SU-DHL-6 (cell line): ENCODE data around the gene SETSIP.

Experiments
- H2AFZ ChIP-seq: fragments of 200-600 bp; sonication (generic); 2 replicates; pipeline ENCODE4 v1.6.1; 2014; ENCODE audit warnings: low read depth, mild to moderate bottlenecking, moderate library complexity, mixed read lengths, antibody characterized with exemption, low read length; ENCODE audit not compliant: severe bottlenecking
- H3F3A ChIP-seq: fragments of 200-600 bp; shearing (Covaris generic); 2 replicates; pipeline ENCODE4 v1.6.0; 2016; ENCODE audit warnings: antibody characterized with exemption, mild to moderate bottlenecking; ENCODE audit not compliant: insufficient read depth
- H3K27ac ChIP-seq: fragments of 200-600 bp; sonication (generic); 2 replicates; pipeline ENCODE4 v1.5.1; 2016; ENCODE audit warnings: low read depth, mild to moderate bottlenecking, low read length, moderate library complexity, mixed read lengths
- H3K27me3 ChIP-seq: fragments of 200-600 bp; sonication (generic), shearing (Covaris generic); 2 replicates; pipeline ENCODE4 v1.6.0; 2014; ENCODE audit warnings: mild to moderate bottlenecking, low read length
- H3K36me3 ChIP-seq: fragments of 200-600 bp; sonication (generic); 2 replicates; pipeline ENCODE4 v1.6.1; 2014; ENCODE audit warnings: mild to moderate bottlenecking, low read length, mixed read lengths
- H3K4me2 ChIP-seq: fragments of 300-600, 200-600 bp; shearing (Covaris generic), sonication (generic); 2 replicates; pipeline ENCODE4 v1.6.0; 2014; ENCODE audit warnings: low read length, low read depth, mild to moderate bottlenecking; ENCODE audit not compliant: poor library complexity, severe bottlenecking
- H3K4me3 ChIP-seq: fragments of 200-600 bp; sonication (generic); 2 replicates; pipeline ENCODE4 v1.5.1; 2014; ENCODE audit warnings: antibody characterized with exemption, low read length, mild to moderate bottlenecking, mixed read lengths; ENCODE audit not compliant: insufficient read depth, poor library complexity, severe bottlenecking
- H3K79me2 ChIP-seq: fragments of 200-600 bp; sonication (generic); 2 replicates; pipeline ENCODE4 v1.6.1; 2014; ENCODE audit warnings: mild to moderate bottlenecking, low read length, moderate library complexity; ENCODE audit not compliant: insufficient read depth
- H3K9ac ChIP-seq: fragments of 200-600 bp; sonication (generic); 2 replicates; pipeline ENCODE4 v1.7.0; 2014; ENCODE audit warnings: mild to moderate bottlenecking, low read length
- H3K9me2 ChIP-seq: fragments of 200-600 bp; sonication (generic); replicated peaks from 2 replicates; pipeline ENCODE4 v1.6.1; 2014; ENCODE audit warnings: low read length; ENCODE audit not compliant: insufficient read depth
- H3K9me3 ChIP-seq: fragments of 200-600 bp; sonication (generic); 2 replicates; pipeline ENCODE4 v1.6.1; 2014; ENCODE audit warnings: low read length, mixed read lengths; ENCODE audit not compliant: insufficient read depth
- H4K20me1 ChIP-seq: fragments of 200-600 bp; sonication (generic); 2 replicates; pipeline ENCODE4 v1.6.1; 2014; ENCODE audit warnings: low read depth, mild to moderate bottlenecking, antibody characterized with exemption, low read length, moderate library complexity, mixed read lengths
- CTCF ChIP-seq: fragments of 200-600 bp; sonication (generic); IDR thresholded peaks from one replicate; pipeline ENCODE4 v1.5.1; 2017; ENCODE audit warnings: antibody characterized with exemption, mild to moderate bottlenecking, low read length, moderate library complexity; ENCODE audit not compliant: insufficient read depth, poor library complexity, severe bottlenecking
- EZH2phosphoT487 ChIP-seq: fragments of 200-600 bp; sonication (generic), shearing (Covaris generic); conservative IDR thresholded peaks from 2 replicates; pipeline ENCODE4 v1.6.1; 2018; ENCODE audit warnings: mild to moderate bottlenecking, antibody characterized with exemption, low read length, moderate library complexity, mixed read lengths

SETSIP gene

GRCh38 chr1:92070892-92071291 lies 4.3 kb downstream of the SETSIP start:
- Histone ChIP-seq H3K4me3 (no peak overlapping the region), H3K79me2 (no peaks in the 10 kb centered on the region), H3K27ac (no peak overlapping the region), H3K4me2 (no peak overlapping the region), H3K27me3 (no peaks in the 10 kb centered on the region), H3K36me3 (no peaks in the 10 kb centered on the region), H3K9ac (no peak overlapping the region), H4K20me1 (no peaks in the 10 kb centered on the region), H3F3A (no peaks in the 10 kb centered on the region), H2AFZ (no peak overlapping the region), H3K9me3 (no peaks in the 10 kb centered on the region), H3K9me2 (no peaks in the 10 kb centered on the region)
- no peak for TF ChIP-seq CTCF
- no peak for TF ChIP-seq EZH2phosphoT487

- Histone ChIP-seq H3K9me3 (no peaks in the 10 kb centered on the region), H3K27ac (no peak overlapping the region), H3K36me3 (no peaks in the 10 kb centered on the region), H3K9ac (no peak overlapping the region), H3K4me3 (no peak overlapping the region), H4K20me1 (no peaks in the 10 kb centered on the region), H3F3A (no peaks in the 10 kb centered on the region), H3K79me2 (no peaks in the 10 kb centered on the region), H3K9me2 (no peaks in the 10 kb centered on the region), H3K4me2 (no peak overlapping the region), H2AFZ (no peak overlapping the region), H3K27me3 (no peaks in the 10 kb centered on the region)
- no peak for TF ChIP-seq CTCF
- TF ChIP-seq EZH2phosphoT487: no peak
Observed at GRCh38 chr1:92066321-92066720, 8.9 kb downstream of the SETSIP start.

GRCh38 chr1:92065042-92065441 lies 10.2 kb downstream of the SETSIP start:
- Histone ChIP-seq H3K36me3 (no peaks in the 10 kb centered on the region), H3K79me2 (no peaks in the 10 kb centered on the region), H3K4me2 (no peak overlapping the region), H3K4me3 (no peak overlapping the region), H3K9me3 (no peaks in the 10 kb centered on the region), H2AFZ (no peak overlapping the region), H3K9me2 (no peaks in the 10 kb centered on the region), H3K9ac (no peak overlapping the region), H4K20me1 (no peaks in the 10 kb centered on the region), H3K27me3 (no peaks in the 10 kb centered on the region), H3F3A (no peaks in the 10 kb centered on the region), H3K27ac (no peak overlapping the region)
- TF ChIP-seq EZH2phosphoT487: no peak
- TF ChIP-seq CTCF: no peak
